Stomach (tissue), 9 donors: ENCODE data around the gene MRTO4. TPM values are rescaled to one million over a fixed set of nuclear protein-coding genes. Genes with fewer than 3 reads are reported as not detected.
"Not testable (repeated sequence)": the region's sequence is repeated elsewhere in the genome, so short reads cannot be mapped to it uniquely, and the experiment has no call there.

Experiments used
- DNase-seq, 2 donors: peaks; one replicate each; pipeline versions ENCODE4 v3.0.0 to v3.0.0-alpha.2; 2013 to 2019
- H3K27ac ChIP-seq, 5 donors: fragments of 200-600 bp in 4 of 5; sonication (generic) in 4 of 5; one replicate each; pipeline ENCODE4 v1.5.1; 2013 to 2019; ENCODE audit warnings: mild to moderate bottlenecking in 1 of 5, moderate library complexity in 1 of 5
- H3K27me3 ChIP-seq, 3 donors: fragments of 200-600 bp; sonication (generic); one replicate each; pipeline ENCODE4 v1.5.1; 2017 to 2019; ENCODE audit warnings: mixed run types in 1 of 3
- H3K36me3 ChIP-seq, 4 donors: fragments of 200-600 bp; sonication (generic); 1 replicate in 3 of 4; 2 replicates in 1 of 4; pipeline ENCODE4 v1.5.1; 2016 to 2019
- H3K4me1 ChIP-seq, 4 donors: fragments of 200-600 bp; sonication (generic); one replicate each; pipeline ENCODE4 v1.5.1; 2016 to 2019
- H3K4me3 ChIP-seq, 4 donors: fragments of 200-600 bp; sonication (generic) in 3 of 4; one replicate each; pipeline ENCODE4 v1.5.1; 2016 to 2019; ENCODE audit warnings: mild to moderate bottlenecking in 1 of 4
- H3K9me3 ChIP-seq, 4 donors: fragments of 200-600 bp; sonication (generic); one replicate each; pipeline ENCODE4 v1.5.1; 2016 to 2019
- EP300 ChIP-seq: sonication (generic); formaldehyde crosslinking; IDR thresholded peaks from one replicate; pipeline ENCODE4 v1.6.1; 2017; ENCODE audit warnings: antibody characterized with exemption
- POLR2A ChIP-seq, 4 donors: fragments of 450-650 bp; IDR thresholded peaks; one replicate each; pipeline ENCODE4 v1.6.1; 2016; ENCODE audit warnings: antibody characterized with exemption in 4 of 4, control low read depth in 2 of 4, mild to moderate bottlenecking in 1 of 4, moderate library complexity in 1 of 4
- POLR2AphosphoS5 ChIP-seq, 3 donors: sonication (generic); formaldehyde crosslinking; IDR thresholded peaks; one replicate each; pipeline ENCODE4 v1.6.1; 2016; ENCODE audit warnings: antibody characterized with exemption in 3 of 3
- WGBS, 5 donors: extraction: QIAGEN DNeasy Blood & Tissue Kit in 3 of 5; methylation state at CpG; one replicate each; pipeline versions ENCODE4 v1.1.5 to v1.1.7; 2013 to 2018; 5-methylcytosine and 5-hydroxymethylcytosine counted together
- intact Hi-C: fragments of 100-400 bp; cut with DNase I; formaldehyde crosslinking; loops from one replicate; pipeline ENCODE4 v1.15.1; 2023; ENCODE audit warnings: low total_unique reads
- polyA plus RNA-seq, 3 donors: library from polyadenylated mRNA; stranded (reverse); fragments of 200-250 nt; gene quantifications; one replicate each; pipeline ENCODE4 v1.2.3, GENCODE V29; 2013
- total RNA-seq, 5 donors: library from RNA; depleted of rRNA; stranded (reverse); fragments of >200 nt; gene quantifications; one replicate each; pipeline versions ENCODE4 v1.1.0 to v1.2.3, GENCODE V29; 2014 to 2016
- TF ChIP-seq, protein P1 (sequence below), 7 experiments: fragments of 450-650 bp in 4 of 7; fragments of 200-600 bp in 3 of 7; sonication (generic) in 3 of 7; IDR thresholded peaks; one replicate each; pipeline ENCODE4 v1.5.1; 2016 to 2019; ENCODE audit warnings: antibody characterized with exemption in 7 of 7, control low read depth in 2 of 7, mild to moderate bottlenecking in 1 of 7
- donor health status: healthy with polysubstance abuse.
- donor health status: Bipolar disorder and iron deficiency.
- donor health status: healthy.

The MRTO4 gene
- total and polyA plus RNA-seq, 8 donors, result 1.8 to 46.7 (median 17.0) TPM

DNA sequence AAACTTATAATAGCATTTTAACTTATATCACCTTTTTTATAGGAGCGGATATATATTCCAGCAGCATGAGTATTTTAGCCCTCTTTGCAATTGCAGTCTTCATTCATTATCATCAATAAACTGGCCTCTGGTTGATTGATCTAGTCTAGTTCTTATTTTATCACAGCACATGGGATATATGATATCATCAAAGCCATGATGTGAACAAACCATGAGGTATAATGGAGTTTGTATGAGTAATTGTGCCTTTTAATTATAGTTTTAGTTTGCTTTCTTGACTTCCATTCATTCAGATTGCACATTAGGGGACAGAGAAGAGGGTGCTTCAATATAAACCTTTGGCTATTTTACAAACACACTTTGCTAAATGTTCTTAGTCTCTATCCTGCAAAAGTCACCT, 38.0 kb upstream of the MRTO4 start:
- Histone ChIP-seq H3K27me3 (no peaks in the 10 kb centered on the region), H3K9me3 (no peaks in the 10 kb centered on the region), H3K36me3 (peaks cover 0 to 51% (median 47%) of the 10 kb centered on the region in 4 donors), H3K4me1 (peaks cover 18 to 36% (median 29%) of the 10 kb centered on the region in 4 donors), H3K27ac (no peak overlapping the region), H3K4me3 (no peak overlapping the region)
- intact Hi-C loops, result no loop called here
- DNase-seq, result no peak
- TF ChIP-seq EP300, result no peak
- TF ChIP-seq POLR2AphosphoS5 (IDR thresholded peaks at IDR 0.05), result no peak
- TF ChIP-seq POLR2A (IDR thresholded peaks at IDR 0.05), result no peak
- TF ChIP-seq, protein P1, sequence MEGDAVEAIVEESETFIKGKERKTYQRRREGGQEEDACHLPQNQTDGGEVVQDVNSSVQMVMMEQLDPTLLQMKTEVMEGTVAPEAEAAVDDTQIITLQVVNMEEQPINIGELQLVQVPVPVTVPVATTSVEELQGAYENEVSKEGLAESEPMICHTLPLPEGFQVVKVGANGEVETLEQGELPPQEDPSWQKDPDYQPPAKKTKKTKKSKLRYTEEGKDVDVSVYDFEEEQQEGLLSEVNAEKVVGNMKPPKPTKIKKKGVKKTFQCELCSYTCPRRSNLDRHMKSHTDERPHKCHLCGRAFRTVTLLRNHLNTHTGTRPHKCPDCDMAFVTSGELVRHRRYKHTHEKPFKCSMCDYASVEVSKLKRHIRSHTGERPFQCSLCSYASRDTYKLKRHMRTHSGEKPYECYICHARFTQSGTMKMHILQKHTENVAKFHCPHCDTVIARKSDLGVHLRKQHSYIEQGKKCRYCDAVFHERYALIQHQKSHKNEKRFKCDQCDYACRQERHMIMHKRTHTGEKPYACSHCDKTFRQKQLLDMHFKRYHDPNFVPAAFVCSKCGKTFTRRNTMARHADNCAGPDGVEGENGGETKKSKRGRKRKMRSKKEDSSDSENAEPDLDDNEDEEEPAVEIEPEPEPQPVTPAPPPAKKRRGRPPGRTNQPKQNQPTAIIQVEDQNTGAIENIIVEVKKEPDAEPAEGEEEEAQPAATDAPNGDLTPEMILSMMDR (IDR thresholded peaks at IDR 0.05), result no peak
- 97 to 100% (median 100%) methylated on average over 1 of the region's 1 CpG for WGBS, 5 donors

DNA sequence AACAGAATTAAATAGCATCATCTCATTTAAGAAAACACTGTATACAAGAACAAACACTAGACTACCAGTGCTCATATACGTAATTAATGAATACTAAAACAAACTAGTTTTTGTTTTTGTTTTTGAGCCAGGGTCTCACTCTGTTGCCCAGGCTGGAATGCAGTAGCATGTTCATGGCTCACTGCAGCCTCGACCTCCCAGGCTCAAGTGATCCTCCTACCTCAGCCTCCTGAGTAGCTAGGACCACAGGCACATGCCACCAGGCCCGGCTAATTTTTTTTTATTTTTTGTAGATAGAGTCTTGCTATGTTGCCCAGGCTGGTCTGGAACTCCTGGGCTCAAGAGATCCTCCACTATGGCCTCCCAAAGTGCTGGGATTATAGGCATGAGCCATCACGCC, 35.0 kb upstream of the MRTO4 start:
- DNase-seq, intact Hi-C loops, H3K4me3 ChIP-seq, H3K9me3 ChIP-seq, H3K27ac ChIP-seq, H3K27me3 ChIP-seq: not testable (repeated sequence)
- peaks cover under 1 to 26% (median 17%) of the 10 kb centered on the region in 4 donors for H3K4me1 ChIP-seq
- peaks cover 19 to 81% (median 77%) of the 10 kb centered on the region in 4 donors for H3K36me3 ChIP-seq
- 92 to 98% (median 95%) methylated on average over 4 of the region's 4 CpGs for WGBS, 5 donors

- no peak for DNase-seq
- no peaks in the 10 kb centered on the region for H3K9me3 ChIP-seq
- no peak for TF ChIP-seq EP300
- TF ChIP-seq, protein P1 (IDR thresholded peaks at IDR 0.05), result no peak
- no peak for TF ChIP-seq POLR2AphosphoS5 (IDR thresholded peaks at IDR 0.05)
- no peak for TF ChIP-seq POLR2A (IDR thresholded peaks at IDR 0.05)
- H3K27ac ChIP-seq, result peak overlapping the region in 3 of 5 donors; percentile 19 to 56 (median 46)
- WGBS, 5 donors, result 73 to 88% (median 81%) methylated on average over 7 of the region's 7 CpGs
- peaks cover 0 to 13% (median 3%) of the 10 kb centered on the region in 4 donors for H3K4me1 ChIP-seq
- intact Hi-C loops, result no loop called here
- H3K4me3 ChIP-seq, result no peak overlapping the region
- no peaks in the 10 kb centered on the region for H3K27me3 ChIP-seq
- peaks cover 37 to 97% (median 94%) of the 10 kb centered on the region in 4 donors for H3K36me3 ChIP-seq
These were observed 32.2 kb upstream of the MRTO4 start for GRCh38 chr1:19219451-19219850.

DNA sequence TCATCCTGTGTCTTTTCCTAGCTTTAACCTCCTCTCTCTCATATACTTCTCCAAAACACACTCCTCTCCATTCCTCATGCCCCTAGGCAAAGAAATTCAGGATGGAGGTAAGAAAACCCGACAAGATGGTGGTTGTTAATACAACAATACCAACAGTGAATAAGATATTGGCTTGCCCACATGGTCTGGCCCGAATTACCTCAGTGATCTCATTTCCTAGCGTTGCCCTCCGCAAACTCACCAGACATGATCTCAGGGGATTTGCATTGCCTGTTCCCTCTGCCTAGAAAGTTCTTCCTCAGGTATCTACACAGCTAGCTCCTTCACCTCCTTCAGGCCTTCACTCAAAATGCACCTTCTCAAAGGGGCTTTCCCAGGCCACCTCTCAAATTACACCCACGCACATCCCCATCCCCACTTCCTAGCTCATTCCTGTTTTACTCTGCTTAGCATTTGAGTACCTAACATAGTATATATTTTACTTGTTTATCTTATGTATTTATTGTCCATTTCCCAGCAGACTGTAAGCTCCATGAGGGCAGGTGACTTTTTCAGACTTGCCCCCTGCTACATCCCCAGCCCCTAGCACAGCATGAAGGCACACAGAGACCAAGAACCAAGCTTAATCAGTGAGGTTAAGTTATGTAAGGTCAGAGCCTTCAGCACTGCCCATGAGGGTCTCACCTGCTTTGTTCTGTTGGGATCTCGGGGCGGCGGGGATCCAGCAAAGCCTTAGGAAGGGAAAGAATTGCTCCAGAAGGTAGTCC, 31.3 kb upstream of the MRTO4 start:
- Histone ChIP-seq H3K4me1 (peaks cover 0 to 13% (median 3%) of the 10 kb centered on the region in 4 donors), H3K36me3 (peaks cover 44 to 100% (median 98%) of the 10 kb centered on the region in 4 donors), H3K27ac (peak overlapping the region in 4 of 5 donors; percentile 5 to 56 (median 26)), H3K9me3 (no peaks in the 10 kb centered on the region), H3K27me3 (no peaks in the 10 kb centered on the region), H3K4me3 (no peak overlapping the region)
- 93 to 95% (median 94%) methylated on average over 8 of the region's 8 CpGs for WGBS, 5 donors
- no peak for DNase-seq
- intact Hi-C loops, result no loop called here
- no peak for TF ChIP-seq POLR2AphosphoS5 (IDR thresholded peaks at IDR 0.05)
- no peak for TF ChIP-seq POLR2A (IDR thresholded peaks at IDR 0.05)
- TF ChIP-seq, protein P1 (IDR thresholded peaks at IDR 0.05), result no peak

- peaks cover 49 to 100% (median 98%) of the 10 kb centered on the region in 4 donors for H3K36me3 ChIP-seq
- intact Hi-C loops, result no loop called here
- peak in 1 of 2 donors; percentile 44 for DNase-seq
These were observed 30.6 kb upstream of the MRTO4 start for GRCh38 chr1:19220991-19221390.

More at GRCh38 chr1:19220991-19221390, 30.6 kb upstream of the MRTO4 start:
- H3K9me3 ChIP-seq, result no peaks in the 10 kb centered on the region
- H3K27me3 ChIP-seq, result no peaks in the 10 kb centered on the region
- 59 to 66% (median 62%) methylated on average over 7 of the region's 7 CpGs for WGBS, 5 donors
- H3K27ac ChIP-seq, result peak overlapping the region in 3 of 5 donors; percentile 10 to 56 (median 34)
- peaks cover 0 to 13% (median 3%) of the 10 kb centered on the region in 4 donors for H3K4me1 ChIP-seq
- TF ChIP-seq EP300 (no peak), POLR2AphosphoS5 (IDR thresholded peaks at IDR 0.05) (peak in 1 of 3 donors; percentile 21)
- no peak overlapping the region for H3K4me3 ChIP-seq
